Measurements from ENCODE around the gene MAN2A1. TPM values are rescaled to one million over a fixed set of nuclear protein-coding genes. Genes with fewer than 3 reads are reported as not detected.

The MAN2A1 gene
- total and polyA plus RNA-seq, 2 experiments from 2014 or later: 32.5 to 129 TPM

DNA sequence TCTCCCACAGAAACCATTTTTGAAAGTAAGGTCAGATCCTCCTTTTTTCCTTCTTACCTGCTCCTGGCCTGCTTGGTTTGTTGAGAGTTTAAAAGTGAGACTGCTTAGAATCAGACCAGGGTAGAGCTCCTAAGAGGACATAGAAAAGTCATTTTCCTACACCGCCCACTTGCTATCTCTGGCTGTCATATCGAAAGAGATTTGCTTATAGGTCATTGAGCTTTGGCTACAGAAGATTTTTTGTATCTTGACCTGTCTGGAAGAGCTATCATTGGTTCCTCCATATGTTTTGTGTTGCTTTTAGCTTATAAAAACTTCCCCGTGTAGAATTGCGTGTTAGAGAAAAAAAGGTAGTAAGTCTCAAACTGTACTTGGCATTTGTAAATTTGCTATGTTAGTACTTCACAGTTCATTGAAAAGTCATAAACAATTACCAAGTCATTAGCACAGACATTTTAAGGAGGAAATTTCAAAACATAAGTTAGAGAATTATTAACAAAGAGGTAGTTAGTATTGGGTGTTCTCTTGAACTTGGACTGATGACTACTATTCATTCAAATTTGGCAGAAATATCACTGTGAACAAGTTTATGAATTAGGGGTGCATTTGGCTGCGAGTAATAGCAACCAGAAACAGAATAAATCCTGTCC, 96.6 kb downstream of the MAN2A1 start:
- Mint-ChIP-seq H3K36me3 (ENCODE audit: low read depth) (peaks cover 44% of the 10 kb centered on the region), H3K4me1 (no peaks in the 10 kb centered on the region), H3K27me3 (ENCODE audit: insufficient read depth, low read depth, poor library complexity) (no peaks in the 10 kb centered on the region), H3K27ac (no peak overlapping the region), H3K9me3 (peaks cover 2% of the 10 kb centered on the region; the same call in 2 of the 3 replicates), H3K4me3 (no peak overlapping the region)
- Histone ChIP-seq H2AFZ (no peak overlapping the region), H3F3A (replicated peaks; ENCODE audit: low read depth) (no peaks in the 10 kb centered on the region), H3K4me2 (no peak overlapping the region), H3K79me2 (replicated peaks; ENCODE audit: insufficient read depth) (no peaks in the 10 kb centered on the region), H3K36me3 (ENCODE audit: insufficient read depth) (peaks cover 22% of the 10 kb centered on the region; the same call in 1 of the 2 replicates), H4K20me1 (replicated peaks; ENCODE audit: insufficient read depth) (no peaks in the 10 kb centered on the region; the same call in none of the 2 replicates), H3K9me2 (ENCODE audit: insufficient read depth) (no peaks in the 10 kb centered on the region), H3K4me1 (ENCODE audit: insufficient read depth) (no peaks in the 10 kb centered on the region), H3K27me3 (ENCODE audit: insufficient read depth) (no peaks in the 10 kb centered on the region), H3K27ac (ENCODE audit: low read depth) (no peak overlapping the region), H3K4me3 (no peak overlapping the region)
- no peak for ATAC-seq
- no peak for TF ChIP-seq CREB1 (CRISPR knock-in tag; IDR thresholded peaks at IDR 0.05; ENCODE audit: low read depth)
- TF ChIP-seq ZNF331 (CRISPR knock-in tag; IDR thresholded peaks at IDR 0.05; ENCODE audit: low read depth): no peak
- no peak for TF ChIP-seq POLR2AphosphoS5 (IDR thresholded peaks at IDR 0.05; ENCODE audit: low read depth)
- TF ChIP-seq, protein P1, sequence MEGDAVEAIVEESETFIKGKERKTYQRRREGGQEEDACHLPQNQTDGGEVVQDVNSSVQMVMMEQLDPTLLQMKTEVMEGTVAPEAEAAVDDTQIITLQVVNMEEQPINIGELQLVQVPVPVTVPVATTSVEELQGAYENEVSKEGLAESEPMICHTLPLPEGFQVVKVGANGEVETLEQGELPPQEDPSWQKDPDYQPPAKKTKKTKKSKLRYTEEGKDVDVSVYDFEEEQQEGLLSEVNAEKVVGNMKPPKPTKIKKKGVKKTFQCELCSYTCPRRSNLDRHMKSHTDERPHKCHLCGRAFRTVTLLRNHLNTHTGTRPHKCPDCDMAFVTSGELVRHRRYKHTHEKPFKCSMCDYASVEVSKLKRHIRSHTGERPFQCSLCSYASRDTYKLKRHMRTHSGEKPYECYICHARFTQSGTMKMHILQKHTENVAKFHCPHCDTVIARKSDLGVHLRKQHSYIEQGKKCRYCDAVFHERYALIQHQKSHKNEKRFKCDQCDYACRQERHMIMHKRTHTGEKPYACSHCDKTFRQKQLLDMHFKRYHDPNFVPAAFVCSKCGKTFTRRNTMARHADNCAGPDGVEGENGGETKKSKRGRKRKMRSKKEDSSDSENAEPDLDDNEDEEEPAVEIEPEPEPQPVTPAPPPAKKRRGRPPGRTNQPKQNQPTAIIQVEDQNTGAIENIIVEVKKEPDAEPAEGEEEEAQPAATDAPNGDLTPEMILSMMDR (conservative IDR thresholded peaks at IDR 0.05; ENCODE audit: low read depth in 2 of 2): no peak
- TF ChIP-seq JUNB (IDR thresholded peaks at IDR 0.05; ENCODE audit: unreplicated experiment): no peak
- TF ChIP-seq, protein P2, sequence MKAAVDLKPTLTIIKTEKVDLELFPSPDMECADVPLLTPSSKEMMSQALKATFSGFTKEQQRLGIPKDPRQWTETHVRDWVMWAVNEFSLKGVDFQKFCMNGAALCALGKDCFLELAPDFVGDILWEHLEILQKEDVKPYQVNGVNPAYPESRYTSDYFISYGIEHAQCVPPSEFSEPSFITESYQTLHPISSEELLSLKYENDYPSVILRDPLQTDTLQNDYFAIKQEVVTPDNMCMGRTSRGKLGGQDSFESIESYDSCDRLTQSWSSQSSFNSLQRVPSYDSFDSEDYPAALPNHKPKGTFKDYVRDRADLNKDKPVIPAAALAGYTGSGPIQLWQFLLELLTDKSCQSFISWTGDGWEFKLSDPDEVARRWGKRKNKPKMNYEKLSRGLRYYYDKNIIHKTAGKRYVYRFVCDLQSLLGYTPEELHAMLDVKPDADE (IDR thresholded peaks at IDR 0.05): no peak
- no peak for TF ChIP-seq EZH2 (IDR thresholded peaks at IDR 0.05; ENCODE audit: low read depth, unreplicated experiment)
- no peak for TF ChIP-seq NANOG (IDR thresholded peaks at IDR 0.05; ENCODE audit: borderline replicate concordance)
- TF ChIP-seq, protein P3, sequence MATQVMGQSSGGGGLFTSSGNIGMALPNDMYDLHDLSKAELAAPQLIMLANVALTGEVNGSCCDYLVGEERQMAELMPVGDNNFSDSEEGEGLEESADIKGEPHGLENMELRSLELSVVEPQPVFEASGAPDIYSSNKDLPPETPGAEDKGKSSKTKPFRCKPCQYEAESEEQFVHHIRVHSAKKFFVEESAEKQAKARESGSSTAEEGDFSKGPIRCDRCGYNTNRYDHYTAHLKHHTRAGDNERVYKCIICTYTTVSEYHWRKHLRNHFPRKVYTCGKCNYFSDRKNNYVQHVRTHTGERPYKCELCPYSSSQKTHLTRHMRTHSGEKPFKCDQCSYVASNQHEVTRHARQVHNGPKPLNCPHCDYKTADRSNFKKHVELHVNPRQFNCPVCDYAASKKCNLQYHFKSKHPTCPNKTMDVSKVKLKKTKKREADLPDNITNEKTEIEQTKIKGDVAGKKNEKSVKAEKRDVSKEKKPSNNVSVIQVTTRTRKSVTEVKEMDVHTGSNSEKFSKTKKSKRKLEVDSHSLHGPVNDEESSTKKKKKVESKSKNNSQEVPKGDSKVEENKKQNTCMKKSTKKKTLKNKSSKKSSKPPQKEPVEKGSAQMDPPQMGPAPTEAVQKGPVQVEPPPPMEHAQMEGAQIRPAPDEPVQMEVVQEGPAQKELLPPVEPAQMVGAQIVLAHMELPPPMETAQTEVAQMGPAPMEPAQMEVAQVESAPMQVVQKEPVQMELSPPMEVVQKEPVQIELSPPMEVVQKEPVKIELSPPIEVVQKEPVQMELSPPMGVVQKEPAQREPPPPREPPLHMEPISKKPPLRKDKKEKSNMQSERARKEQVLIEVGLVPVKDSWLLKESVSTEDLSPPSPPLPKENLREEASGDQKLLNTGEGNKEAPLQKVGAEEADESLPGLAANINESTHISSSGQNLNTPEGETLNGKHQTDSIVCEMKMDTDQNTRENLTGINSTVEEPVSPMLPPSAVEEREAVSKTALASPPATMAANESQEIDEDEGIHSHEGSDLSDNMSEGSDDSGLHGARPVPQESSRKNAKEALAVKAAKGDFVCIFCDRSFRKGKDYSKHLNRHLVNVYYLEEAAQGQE (IDR thresholded peaks at IDR 0.05; ENCODE audit: unreplicated experiment): no peak
- TF ChIP-seq, protein P4, sequence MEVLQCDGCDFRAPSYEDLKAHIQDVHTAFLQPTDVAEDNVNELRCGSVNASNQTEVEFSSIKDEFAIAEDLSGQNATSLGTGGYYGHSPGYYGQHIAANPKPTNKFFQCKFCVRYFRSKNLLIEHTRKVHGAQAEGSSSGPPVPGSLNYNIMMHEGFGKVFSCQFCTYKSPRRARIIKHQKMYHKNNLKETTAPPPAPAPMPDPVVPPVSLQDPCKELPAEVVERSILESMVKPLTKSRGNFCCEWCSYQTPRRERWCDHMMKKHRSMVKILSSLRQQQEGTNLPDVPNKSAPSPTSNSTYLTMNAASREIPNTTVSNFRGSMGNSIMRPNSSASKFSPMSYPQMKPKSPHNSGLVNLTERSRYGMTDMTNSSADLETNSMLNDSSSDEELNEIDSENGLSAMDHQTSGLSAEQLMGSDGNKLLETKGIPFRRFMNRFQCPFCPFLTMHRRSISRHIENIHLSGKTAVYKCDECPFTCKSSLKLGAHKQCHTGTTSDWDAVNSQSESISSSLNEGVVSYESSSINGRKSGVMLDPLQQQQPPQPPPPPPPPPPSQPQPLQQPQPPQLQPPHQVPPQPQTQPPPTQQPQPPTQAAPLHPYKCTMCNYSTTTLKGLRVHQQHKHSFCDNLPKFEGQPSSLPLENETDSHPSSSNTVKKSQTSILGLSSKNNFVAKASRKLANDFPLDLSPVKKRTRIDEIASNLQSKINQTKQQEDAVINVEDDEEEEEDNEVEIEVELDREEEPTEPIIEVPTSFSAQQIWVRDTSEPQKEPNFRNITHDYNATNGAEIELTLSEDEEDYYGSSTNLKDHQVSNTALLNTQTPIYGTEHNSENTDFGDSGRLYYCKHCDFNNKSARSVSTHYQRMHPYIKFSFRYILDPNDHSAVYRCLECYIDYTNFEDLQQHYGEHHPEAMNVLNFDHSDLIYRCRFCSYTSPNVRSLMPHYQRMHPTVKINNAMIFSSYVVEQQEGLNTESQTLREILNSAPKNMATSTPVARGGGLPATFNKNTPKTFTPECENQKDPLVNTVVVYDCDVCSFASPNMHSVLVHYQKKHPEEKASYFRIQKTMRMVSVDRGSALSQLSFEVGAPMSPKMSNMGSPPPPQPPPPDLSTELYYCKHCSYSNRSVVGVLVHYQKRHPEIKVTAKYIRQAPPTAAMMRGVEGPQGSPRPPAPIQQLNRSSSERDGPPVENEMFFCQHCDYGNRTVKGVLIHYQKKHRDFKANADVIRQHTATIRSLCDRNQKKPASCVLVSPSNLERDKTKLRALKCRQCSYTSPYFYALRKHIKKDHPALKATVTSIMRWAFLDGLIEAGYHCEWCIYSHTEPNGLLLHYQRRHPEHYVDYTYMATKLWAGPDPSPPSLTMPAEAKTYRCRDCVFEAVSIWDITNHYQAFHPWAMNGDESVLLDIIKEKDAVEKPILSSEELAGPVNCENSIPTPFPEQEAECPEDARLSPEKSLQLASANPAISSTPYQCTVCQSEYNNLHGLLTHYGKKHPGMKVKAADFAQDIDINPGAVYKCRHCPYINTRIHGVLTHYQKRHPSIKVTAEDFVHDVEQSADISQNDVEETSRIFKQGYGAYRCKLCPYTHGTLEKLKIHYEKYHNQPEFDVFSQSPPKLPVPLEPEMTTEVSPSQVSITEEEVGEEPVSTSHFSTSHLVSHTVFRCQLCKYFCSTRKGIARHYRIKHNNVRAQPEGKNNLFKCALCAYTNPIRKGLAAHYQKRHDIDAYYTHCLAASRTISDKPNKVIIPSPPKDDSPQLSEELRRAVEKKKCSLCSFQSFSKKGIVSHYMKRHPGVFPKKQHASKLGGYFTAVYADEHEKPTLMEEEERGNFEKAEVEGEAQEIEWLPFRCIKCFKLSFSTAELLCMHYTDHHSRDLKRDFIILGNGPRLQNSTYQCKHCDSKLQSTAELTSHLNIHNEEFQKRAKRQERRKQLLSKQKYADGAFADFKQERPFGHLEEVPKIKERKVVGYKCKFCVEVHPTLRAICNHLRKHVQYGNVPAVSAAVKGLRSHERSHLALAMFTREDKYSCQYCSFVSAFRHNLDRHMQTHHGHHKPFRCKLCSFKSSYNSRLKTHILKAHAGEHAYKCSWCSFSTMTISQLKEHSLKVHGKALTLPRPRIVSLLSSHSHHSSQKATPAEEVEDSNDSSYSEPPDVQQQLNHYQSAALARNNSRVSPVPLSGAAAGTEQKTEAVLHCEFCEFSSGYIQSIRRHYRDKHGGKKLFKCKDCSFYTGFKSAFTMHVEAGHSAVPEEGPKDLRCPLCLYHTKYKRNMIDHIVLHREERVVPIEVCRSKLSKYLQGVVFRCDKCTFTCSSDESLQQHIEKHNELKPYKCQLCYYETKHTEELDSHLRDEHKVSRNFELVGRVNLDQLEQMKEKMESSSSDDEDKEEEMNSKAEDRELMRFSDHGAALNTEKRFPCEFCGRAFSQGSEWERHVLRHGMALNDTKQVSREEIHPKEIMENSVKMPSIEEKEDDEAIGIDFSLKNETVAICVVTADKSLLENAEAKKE (CRISPR knock-in tag; IDR thresholded peaks at IDR 0.05): no peak
- TF ChIP-seq EZH2phosphoT487 (IDR thresholded peaks at IDR 0.05; ENCODE audit: unreplicated experiment): no peak
- TF ChIP-seq STAT1 (IDR thresholded peaks at IDR 0.05; ENCODE audit: unreplicated experiment): no peak
- TF ChIP-seq ZNF114 (CRISPR knock-in tag; IDR thresholded peaks at IDR 0.05): no peak
- no peak for DNase-seq (ENCODE audit: low spot score)
